Glomerular visceral epithelial cell (primary cell): ENCODE data around the gene ZNF300.
"Not testable (repeated sequence)": the region's sequence is repeated elsewhere in the genome, so short reads cannot be mapped to it uniquely, and the experiment has no call there.

Experiments
- DNase-seq: peaks from one replicate; pipeline ENCODE4 v3.0.0-alpha.2; 2016; ENCODE audit errors: extremely low spot score

The ZNF300 gene

GRCh38 chr5:150904479-150905311 lies at the start of gene ZNF300:
ZNF300 (minus strand) TSS chr5:150904980; CDS start chr5:150903155, 1,825 bp downstream.
- peak; percentile 58 for DNase-seq

GRCh38 chr5:150948539-150948938 lies 43.8 kb upstream of the ZNF300 start:
- no peak for DNase-seq

- DNase-seq: no peak
These were observed 41.6 kb upstream of the ZNF300 start for GRCh38 chr5:150946351-150946905.

- DNase-seq: no peak
These were observed 41.2 kb upstream of the ZNF300 start for GRCh38 chr5:150945947-150946346.

GRCh38 chr5:150945486-150945885 lies 40.7 kb upstream of the ZNF300 start:
- DNase-seq: no peak

GRCh38 chr5:150931368-150931965 lies 26.7 kb upstream of the ZNF300 start:
- no peak for DNase-seq

GRCh38 chr5:150918613-150919012 lies 13.8 kb upstream of the ZNF300 start:
- DNase-seq: peak; percentile 28

GRCh38 chr5:150912312-150912814 lies 7.6 kb upstream of the ZNF300 start:
- DNase-seq: no peak

- no peak for DNase-seq
These were observed 518 bp upstream of the ZNF300 start for GRCh38 chr5:150905312-150905683.

GRCh38 chr5:150901446-150901845 lies 3.3 kb downstream of the ZNF300 start:
- DNase-seq: no peak

GRCh38 chr5:150895431-150896428 lies 9.1 kb downstream of the ZNF300 start:
- no peak for DNase-seq

- DNase-seq: no peak
These were observed 25.4 kb downstream of the ZNF300 start for GRCh38 chr5:150879358-150879757.

GRCh38 chr5:150862070-150862469 lies 42.7 kb downstream of the ZNF300 start:
- DNase-seq: no peak

- DNase-seq: no peak
These were observed 44.4 kb downstream of the ZNF300 start for GRCh38 chr5:150860246-150860821.

GRCh38 chr5:150856700-150857099 lies 48.1 kb downstream of the ZNF300 start:
- DNase-seq: not testable (repeated sequence)

- no peak for DNase-seq
These were observed 51.2 kb downstream of the ZNF300 start for GRCh38 chr5:150853561-150853960.

- no peak for DNase-seq
These were observed 53.7 kb downstream of the ZNF300 start for GRCh38 chr5:150851039-150851438.

GRCh38 chr5:150848271-150848670 lies 56.5 kb downstream of the ZNF300 start:
- DNase-seq: no peak

GRCh38 chr5:150847334-150847695 lies 57.5 kb downstream of the ZNF300 start:
- DNase-seq: no peak

- DNase-seq: peak; percentile 86
These were observed 58.0 kb downstream of the ZNF300 start for GRCh38 chr5:150846654-150847333.

- not testable (repeated sequence) for DNase-seq
These were observed 58.5 kb downstream of the ZNF300 start, which contains the start of gene IRGM for GRCh38 chr5:150846308-150846653. IRGM (plus strand) TSS chr5:150846521; CDS start chr5:150848124, 1,603 bp downstream.
